GM21737 (cell line): Measurements from ENCODE around the gene LRFN3.
"Not testable (repeated sequence)": the region's sequence is repeated elsewhere in the genome, so short reads cannot be mapped to it uniquely, and the experiment has no call there.

ENCODE experiments used
- ATAC-seq: cut with Tn5 transposase; IDR thresholded peaks from one replicate; pipeline ENCODE4 v1.9.1; 2021; ENCODE audit warnings: mild to moderate bottlenecking, moderate library complexity; ENCODE audit not compliant: unreplicated experiment

LRFN3 gene

GRCh38 chr19:35963514-35963913, 27.3 kb downstream of the LRFN3 start:
- ATAC-seq, result no peak

DNA sequence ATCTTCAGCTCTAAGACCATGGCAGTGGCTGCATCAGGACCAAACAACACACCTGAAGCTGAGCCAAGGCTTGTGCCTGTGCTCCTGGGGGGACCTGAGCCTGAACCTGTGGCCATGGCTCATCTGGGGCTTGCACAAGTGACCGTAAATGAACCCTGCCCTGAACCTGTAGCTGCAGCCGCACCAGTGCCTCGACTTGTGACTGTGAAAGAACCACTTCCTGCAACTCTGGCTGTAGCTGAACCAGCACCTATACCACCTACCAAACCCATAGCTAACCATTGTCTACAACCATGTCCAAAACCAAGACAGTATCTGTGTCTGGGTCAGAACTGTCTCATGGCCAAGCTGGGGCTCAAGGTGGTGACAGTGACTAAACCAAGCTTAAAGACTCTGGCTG, 30.6 kb downstream of the LRFN3 start:
- no peak for ATAC-seq

DNA sequence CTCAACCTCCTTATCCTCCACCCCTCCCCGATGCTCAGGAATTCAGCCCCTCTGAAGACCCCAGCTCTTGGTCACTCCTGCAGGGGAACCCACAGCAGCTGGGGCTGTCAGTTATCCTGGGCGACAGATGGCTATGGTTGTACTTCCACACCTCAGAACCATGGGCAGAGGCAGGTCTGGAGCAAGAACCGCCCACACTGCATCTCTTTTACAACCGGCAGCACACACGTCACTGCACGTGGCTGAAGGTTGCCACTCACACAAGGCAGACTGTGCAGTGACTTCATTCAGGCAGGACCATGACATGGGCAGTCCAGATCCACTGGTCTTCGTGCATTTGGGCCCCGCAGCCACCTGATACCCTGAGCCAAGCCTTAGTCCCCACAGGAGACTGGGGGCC, 37.3 kb downstream of the LRFN3 start:
- no peak for ATAC-seq

DNA sequence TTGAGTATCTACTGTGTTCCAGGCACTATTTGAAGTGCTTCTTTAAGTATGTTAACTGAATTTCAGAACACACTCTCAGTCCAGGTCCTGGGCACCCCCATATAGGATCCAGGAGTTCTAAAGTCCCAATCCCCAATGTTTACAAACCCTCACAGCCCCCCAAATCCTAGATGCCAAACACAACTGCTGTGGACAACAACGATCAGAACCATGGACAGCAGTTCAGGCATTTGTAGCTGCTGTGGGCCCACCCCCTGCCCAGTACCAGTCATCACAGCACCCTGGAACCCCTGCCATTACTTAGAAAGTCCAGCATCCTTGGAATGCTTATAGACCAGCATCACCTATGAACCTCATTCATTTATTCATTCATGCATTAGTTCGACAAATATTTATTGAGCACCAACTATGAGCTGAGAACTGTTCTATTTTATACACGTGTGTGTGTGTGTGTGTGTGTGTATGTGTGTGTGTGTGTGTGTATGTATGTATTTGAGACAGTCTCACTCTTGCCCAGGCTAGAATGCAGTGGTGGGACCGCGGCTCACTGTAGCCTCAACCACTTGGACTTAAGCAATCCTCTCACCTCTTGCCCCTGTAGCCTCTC, 39.5 kb downstream of the LRFN3 start:
- ATAC-seq, result no peak

DNA sequence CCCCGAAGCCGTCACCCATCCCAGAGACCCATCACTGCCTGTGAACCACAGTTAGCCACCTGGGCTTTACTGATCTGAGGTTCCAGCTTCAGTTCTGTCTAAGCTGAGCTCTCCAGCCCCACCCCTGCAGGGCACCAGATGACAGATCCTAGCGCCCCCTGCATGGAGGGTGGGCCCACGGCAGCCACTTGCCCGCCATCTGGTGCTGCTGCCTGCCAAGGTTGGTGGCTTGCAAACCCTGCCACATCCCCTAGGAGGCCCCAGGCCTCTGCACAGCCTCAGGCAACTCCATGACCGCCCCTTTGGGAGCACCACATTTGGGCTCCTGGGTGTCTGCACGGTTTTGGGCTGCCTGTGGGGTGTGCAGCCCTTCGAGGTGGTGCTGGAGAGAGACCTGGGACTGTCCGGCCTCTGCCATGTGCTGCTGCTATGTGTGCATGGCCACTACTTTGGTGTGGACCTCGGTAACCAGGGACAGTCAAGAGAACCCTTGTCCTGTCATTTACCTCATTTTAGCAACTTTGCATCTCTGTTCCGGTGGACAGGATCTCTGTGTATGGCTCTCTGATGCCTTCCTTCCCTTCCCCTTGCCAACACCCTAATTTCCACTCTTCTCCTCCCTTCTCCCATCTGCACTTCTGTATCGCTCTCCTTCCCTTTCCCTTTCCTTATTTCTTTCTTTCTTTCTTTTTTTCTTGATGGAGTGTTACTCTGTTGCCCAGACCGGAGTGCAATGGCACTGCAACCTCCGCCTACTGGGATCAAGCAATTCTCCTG, 41.5 kb downstream of the LRFN3 start:
- ATAC-seq, result no peak

GRCh38 chr19:35978271-35978670, 42.1 kb downstream of the LRFN3 start:
- no peak for ATAC-seq

DNA sequence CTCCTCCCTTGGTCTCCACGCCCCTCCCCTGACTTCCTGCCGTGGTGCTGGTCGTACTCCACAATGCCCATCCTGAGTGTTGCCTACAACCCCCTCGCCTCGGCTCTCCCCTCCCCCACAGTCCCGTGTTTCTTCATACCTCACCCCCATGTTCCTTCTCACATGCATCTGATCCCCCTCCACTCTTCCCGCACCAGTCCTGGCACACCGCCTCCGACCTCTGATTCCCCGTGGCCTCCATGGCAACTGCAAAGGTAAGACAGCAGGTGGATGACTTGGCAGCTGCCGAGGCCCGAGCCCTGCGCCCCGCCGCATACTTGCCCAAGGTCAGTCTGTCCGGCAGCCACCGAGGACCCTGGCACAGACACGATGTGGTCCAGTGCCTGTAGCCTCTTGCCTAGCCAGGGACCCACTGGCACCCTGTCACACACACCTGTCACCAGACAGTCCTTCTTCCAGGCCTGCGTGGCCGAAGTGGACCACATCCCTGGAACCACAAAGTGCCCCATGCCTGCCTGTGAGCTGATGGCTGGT, 42.7 kb downstream of the LRFN3 start:
- no peak for ATAC-seq

GRCh38 chr19:35980997-35981396, 44.8 kb downstream of the LRFN3 start:
- not testable (repeated sequence) for ATAC-seq

GRCh38 chr19:35983177-35983576, 47.0 kb downstream of the LRFN3 start:
- no peak for ATAC-seq

DNA sequence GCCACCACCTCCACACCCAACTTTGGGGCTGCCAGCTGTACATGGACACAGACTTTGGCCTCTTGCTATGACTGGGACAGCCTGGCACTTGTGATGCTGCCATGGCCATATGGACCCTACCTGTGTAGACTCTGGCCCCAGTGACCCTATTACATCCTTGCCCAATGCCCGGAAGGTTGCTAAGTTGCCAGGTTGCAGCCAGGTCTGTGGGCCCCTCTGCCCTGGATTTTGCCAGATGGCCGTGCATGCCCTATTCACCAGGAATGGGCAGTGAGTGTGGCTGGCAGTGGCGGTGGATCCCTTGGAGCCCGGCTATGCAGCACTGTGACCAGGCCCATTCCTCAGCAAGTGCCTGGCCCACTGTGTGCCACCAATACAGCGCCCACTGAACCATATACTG, 49.9 kb downstream of the LRFN3 start:
- ATAC-seq, result no peak

- no peak for ATAC-seq
These were observed 50.7 kb downstream of the LRFN3 start for GRCh38 chr19:35986664-35987570.

DNA sequence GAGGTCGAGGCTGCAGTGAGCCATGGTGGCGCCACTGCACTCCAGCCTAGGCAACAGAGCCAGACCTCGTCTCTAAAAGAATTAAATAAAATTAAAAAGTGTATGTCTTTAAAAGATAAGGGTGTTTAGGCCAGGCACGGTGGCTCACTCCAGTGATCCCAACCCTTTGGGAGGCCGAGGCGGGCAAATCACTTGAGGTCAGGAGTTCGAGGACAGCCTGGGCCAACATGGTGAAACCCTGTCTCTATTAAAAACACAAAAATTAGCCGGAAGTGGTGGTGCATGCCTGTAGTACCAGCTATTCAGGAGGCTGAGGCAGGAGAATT, 51.4 kb downstream of the LRFN3 start:
- no peak for ATAC-seq

GRCh38 chr19:35988824-35989223, 52.6 kb downstream of the LRFN3 start:
- ATAC-seq, result no peak

GRCh38 chr19:35990156-35990555, 54.0 kb downstream of the LRFN3 start:
- ATAC-seq, result no peak

DNA sequence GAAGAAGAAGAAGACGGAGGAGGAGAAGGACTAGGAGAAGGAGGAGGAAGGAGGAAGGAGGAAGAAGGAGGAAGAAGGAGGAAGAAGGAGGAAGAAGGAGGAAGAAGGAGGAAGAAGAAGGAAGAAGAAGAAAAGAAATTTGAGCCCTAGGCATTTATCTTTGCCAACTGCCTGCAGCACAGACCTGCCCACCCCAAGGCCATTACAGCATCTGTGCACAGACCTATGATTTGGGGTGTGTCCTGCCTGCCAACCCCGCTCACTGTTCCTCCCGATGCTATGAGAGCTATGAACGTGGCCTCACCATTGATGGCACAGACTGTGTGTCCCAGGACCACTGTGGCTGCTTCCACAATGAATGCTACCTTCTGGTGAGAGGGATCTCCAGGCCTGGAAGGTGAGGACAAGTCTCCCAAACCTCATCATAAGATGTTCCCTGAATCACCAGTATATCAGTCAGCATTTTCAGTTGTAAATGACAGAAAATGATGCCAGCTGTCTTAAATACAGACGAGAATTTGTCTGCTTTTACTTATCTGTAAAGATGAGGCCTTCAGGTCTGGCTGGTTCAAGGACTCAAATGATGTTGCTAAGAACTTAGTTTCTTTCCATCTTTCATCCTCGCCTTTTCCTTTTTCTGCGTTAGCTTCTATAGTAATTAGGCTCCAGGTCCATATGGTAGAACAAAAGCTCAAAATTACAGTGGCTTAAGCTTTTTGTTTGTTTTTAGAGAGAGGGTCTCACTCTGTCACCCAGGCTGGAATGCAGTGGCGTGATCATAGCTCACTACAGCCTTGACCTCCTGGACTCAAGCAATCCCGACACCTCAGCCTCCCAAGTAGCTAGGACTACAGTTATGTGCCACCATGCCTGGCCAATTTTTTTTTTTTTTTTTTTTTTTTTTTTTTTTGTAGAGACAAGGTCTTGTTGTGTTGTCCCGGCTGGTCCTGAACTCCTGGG, 54.9 kb downstream of the LRFN3 start:
- no peak for ATAC-seq

DNA sequence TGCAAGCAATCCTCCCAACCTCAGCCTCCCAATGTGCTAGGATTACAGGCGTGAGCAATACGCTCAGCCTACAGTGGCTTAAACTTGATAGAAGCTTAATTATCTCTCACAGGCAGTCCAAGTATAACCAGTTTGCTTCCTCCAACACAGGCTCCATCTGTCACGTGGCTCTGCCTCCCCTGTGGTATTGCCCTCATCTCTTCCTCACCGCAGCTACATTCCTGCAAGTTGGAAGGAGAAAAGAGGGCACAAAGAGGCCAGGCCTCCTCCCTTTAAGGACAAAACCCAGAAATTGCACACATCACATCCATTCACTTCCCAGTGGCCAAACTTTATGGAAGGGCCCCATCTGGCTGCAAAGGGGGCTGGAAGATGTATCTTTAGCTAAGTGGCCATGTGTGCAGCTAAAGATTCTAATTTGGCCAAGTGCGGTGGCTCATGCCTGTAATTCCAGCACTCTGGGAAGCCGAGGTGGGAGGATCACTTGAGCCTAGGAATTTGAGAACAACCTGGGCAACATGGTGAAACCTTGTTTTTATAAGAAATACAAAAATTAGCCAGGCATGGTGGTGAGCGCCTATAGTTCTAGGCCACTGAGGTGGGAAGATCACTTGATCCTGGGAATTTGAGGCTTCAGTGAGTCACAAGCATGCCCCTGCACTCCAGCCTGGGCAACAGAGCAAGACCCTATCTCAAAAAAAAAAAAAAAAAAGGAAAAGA, 55.7 kb downstream of the LRFN3 start:
- ATAC-seq, result no peak

GRCh38 chr19:35992907-35993765, 57.0 kb downstream of the LRFN3 start:
- ATAC-seq, result no peak

GRCh38 chr19:35993923-35994598, 57.9 kb downstream of the LRFN3 start:
- ATAC-seq, result no peak
